Kidney capillary endothelial cell (primary cell): ENCODE data around the gene FAR2.
"Not testable (repeated sequence)": the region's sequence is repeated elsewhere in the genome, so short reads cannot be mapped to it uniquely, and the experiment has no call there.

Source experiments
- DNase-seq: peaks from one replicate; pipeline ENCODE4 v3.0.0-alpha.2; 2018; ENCODE audit warnings: low spot score

Gene FAR2

DNA sequence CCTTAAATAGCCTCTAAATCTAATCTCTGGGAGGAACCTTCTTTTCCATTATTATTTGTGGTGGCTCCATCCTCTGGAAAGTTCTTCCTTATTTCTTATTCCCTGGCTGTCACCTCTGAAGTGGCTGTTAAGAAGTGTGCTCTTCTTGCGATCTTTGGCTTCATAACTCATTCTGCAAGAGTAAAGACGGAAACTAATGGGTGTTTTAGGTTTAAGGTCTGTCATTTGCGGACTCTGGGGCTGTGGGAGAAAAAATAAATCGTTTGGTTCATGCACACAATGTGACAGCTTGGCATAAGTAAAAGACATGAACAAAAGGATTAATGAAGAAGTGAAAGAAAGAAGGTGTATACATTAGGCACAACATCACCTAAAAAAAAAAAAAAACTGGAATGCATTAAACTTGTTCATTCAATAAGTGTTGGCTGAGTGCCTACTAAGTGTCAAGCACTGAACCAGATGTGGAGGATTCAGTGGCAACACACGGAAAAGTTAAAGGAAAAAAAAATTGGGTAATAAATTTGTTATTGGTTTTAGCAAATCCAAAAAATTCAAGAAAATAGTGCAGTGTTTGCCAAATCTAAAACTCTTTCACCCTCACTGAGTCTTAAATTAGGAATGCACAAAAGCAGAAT lies 132.4 kb downstream of the FAR2 start:
- no peak for DNase-seq

DNA sequence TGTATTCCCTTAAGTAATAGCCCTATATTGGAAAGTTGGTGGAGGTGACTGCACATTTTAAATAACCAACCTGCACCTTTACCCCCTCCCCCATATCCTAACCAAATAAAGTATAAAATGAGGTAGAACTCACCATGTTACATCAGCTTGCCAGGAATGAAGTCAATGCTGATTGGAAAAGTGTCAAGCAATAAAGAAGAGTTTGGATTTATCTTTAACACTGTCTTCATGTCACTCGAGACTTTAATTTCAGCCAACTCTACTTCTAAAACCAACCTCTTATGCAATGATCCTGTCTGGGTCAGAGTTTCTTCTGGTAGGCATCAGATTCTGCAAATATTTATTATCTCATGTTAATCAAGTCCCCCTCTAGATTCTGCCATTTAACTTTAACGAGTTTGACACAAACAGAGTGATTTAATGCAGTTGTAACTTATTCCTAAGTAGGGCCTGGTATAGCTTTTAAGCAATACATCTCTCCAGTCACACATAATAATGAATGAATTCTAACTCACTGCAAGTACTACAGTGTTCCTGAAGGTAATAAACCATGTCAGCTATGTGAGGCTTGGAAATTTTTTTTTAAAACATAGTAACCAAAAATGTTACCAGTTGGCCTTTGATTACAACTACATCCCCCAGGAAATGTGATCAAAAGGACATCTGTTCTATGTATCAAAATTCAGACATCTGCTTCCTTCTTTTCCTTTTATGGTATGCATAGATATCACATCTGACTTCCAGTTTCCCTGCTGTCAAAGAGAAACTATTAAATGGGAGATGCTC lies 133.1 kb downstream of the FAR2 start:
- DNase-seq: peak; percentile 7

DNA sequence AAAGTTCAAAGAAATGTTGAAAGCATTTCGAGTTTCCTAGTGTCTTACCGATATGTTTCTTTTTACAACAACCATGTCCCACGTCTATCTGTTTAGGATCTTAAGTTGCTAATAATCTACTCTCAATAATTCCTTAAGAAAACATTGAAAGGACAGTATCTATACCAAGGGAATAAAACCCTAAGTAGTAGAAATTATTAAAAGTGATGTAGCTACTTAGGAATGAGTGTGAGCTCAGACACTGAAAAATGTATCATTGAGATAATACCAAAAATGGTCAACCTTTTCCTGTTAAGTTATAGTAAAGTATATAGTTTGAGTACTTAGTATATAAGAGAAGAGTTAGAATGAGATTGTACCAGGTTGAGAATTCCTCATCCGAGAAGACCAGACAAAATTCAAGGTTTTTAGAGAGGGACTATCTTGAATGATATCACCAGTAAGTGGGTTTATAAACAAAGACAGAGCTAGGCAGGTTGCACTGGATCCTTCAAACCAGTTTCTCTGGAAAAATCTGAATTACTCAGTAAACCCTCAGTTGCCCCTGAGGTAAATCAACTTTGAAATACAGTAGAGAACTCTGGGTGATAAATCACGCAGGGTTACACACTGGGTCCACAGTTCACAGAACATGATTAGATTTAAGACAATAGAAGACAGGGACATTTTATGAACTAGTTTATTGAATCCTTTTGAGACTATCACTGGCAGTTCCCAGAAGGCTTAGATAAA lies 135.1 kb downstream of the FAR2 start:
- DNase-seq: no peak

DNA sequence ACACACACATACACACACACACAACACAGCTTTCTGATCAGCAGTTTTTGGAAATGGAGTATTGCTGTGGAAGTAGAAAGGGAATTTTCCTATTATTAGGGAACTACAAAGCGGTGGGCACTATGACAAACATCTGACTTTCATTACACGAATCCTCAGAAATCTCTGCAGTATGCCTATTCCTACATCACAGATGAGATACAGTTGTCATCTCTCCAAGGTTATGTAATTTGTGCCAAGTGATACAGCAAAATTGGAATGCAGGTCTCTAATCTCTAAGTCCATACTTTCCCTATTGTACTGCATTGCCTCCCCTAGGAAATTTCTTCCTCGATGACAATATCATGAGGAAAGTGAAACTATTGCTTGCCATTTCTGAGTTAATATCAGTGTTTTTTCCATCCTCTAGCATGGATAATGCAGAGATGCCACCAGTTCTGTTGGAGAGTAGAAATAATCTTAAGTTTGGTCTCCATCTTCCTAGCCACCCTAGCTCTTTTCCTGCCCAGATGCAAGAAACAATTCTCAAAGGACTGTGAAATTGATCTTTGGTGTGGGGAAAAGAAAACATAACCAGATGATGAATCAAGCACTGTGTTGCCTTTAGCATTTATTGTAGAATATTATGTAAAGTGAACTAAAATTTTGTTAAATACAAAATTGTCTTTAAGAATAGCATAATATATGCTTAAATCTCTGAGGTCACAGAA lies 137.2 kb downstream of the FAR2 start:
- DNase-seq: no peak

DNA sequence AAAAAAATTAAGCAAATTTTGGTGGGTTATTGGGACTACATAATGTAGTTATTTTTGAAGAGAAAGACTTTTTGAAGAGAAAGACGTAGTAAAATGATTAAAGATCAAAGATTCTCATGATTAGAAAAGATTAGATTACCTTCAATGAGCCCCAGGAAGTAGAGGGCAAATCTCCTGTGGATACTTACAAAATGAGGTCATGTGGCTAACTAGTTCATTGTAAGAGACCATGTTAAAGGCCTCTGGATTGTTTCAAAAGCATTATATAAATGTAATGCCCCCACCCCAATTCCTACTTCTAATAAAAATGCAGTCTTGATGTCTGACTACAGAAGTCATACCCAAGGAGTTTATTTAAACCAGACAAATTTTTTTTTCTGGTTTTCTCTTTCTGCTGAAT lies 138.5 kb downstream of the FAR2 start:
- DNase-seq: no peak

DNA sequence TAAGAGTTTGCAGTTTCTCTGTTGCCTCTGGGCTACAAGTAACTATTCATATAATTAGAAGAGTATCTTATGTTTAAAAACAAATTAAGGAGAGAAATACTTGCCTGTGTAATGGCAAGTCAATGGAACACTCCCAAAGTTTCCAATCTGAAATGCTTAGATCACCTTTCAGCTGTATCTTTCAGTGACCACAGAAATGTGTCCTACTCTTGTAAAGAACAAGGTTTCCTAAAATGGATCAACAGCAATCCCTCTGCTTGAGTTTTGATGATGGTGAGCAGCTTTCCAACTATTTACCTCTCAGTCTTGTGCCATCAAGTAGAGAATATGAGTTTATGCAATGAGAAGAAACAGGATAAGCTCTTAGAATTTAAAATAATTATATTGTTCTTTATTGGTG lies 139.0 kb downstream of the FAR2 start:
- DNase-seq: no peak

DNA sequence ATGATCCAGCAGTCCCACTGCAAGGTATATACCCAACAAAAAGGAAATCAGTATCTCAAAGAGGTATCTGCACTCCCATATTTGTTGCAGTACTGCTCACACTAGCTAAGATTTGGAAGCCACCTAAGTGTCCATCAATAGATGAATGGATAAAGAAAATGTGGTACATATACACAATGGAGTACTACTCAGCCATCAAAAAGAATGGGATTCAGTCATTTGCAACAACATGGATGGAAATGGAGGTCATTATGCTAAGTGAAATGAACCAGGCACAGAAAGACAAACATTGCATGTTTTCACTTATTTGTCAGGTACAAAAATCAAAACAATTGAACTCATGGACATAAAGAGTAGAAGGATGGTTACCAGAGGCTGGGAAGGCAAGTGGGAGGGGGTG lies 141.4 kb downstream of the FAR2 start:
- DNase-seq: not testable (repeated sequence)

DNA sequence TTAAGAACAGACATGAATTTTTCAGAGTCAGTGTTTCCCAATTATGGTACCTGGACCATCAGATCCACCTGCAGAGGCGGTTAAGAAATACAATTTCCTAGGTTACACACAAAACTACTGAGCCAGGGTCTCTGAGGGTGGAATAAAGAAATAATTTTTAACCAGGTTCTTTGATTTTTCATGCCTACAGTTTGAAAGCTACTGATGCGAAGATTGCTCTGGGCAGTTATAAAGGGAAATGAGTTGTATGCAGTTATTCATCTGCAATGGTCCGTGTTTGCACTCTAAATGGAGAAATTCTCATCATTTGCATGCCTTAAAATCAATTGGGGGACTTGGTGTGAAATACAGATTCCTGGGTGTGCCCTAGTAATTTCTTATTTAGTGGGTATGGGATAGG lies 142.1 kb downstream of the FAR2 start:
- DNase-seq: no peak

DNA sequence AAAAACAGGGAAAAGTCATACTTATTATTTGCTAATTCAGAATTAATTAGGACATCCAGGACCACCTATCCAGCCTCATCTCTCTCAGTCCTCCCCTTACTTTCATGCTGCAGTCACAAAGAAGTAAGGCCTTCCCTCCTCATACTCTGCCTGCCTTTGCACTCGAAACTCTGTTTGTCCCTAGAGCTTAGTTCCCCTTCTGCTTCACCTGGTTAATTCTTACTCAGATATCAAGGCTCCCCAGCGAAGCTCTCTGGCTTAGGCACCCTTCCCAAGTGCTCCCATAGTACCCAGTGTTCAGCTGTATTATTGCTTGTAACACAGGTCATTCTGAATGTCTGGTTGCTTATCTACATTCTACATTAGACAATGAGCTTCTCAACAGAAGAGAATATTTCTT lies 150.6 kb downstream of the FAR2 start:
- DNase-seq: no peak

DNA sequence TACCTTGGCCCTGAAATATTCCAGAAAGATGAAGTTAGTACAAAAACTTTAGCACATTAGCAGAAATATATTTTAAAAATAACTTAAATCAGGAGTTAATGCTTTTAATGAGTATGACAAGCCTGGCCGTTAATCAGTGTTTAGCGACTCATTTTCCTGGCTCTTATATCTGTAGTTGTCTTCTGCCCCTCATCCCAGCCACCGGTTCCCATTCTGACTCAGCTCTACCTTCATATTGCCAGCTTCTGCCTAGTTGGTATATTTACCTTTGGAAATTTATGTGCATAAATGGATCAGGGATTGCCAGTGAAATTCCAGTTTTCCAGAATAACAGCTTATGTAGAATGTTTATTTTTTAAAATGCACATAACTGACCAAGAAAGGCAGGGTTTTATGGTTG lies 152.0 kb downstream of the FAR2 start:
- no peak for DNase-seq

DNA sequence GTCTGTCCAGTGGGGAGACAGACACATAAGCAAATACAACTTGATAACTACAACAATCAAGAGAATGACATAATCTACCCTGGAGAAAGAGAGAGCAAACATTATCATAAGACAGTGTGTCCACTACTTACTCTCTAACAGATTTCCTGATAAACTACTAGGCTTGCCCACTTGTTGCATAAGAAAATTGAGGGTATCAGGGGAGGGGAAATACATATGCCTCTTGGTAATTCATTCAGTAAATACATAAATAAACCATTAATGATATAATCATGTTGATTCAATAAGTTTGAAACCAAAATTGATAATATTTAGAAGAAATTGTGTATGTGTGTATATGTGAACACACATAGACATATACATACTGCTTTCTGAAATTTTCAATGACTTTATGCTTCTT lies 155.3 kb downstream of the FAR2 start:
- DNase-seq: no peak

DNA sequence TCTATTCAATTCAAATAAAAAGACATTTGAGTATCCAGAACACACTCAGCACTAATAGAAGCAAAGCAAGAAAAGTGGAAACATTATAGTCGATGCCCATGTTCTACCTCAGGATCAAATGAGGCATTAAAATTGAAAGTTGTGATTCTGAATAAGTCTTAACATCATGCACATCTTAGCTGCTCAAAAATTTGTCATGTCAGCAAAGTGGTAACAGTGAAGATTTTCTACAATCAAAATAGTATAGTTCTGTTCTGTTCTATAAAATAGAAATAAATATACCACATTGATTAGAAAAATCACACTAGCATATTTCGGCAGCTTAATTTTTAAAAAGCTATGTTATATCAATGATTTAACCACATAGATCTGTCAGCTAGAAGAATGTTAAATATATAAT lies 157.2 kb downstream of the FAR2 start:
- no peak for DNase-seq

DNA sequence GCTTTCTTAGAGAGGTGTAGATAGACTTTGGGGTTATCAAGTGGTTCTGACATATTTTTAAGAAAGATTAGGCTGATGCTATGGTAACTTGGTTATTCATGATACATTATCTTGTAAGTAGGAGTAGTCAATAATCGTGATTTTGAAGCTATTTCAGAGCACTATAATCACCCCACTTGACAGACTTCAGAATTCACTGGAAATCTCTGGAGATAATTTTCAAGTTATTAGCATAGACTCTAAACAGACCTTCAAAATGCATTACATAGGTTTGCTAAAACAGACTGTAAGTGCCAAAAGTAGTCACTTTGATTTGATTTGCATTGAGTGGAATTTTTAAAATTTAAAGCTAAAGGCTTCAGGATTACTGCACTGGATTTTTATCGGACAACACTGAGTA lies 157.6 kb downstream of the FAR2 start:
- no peak for DNase-seq

DNA sequence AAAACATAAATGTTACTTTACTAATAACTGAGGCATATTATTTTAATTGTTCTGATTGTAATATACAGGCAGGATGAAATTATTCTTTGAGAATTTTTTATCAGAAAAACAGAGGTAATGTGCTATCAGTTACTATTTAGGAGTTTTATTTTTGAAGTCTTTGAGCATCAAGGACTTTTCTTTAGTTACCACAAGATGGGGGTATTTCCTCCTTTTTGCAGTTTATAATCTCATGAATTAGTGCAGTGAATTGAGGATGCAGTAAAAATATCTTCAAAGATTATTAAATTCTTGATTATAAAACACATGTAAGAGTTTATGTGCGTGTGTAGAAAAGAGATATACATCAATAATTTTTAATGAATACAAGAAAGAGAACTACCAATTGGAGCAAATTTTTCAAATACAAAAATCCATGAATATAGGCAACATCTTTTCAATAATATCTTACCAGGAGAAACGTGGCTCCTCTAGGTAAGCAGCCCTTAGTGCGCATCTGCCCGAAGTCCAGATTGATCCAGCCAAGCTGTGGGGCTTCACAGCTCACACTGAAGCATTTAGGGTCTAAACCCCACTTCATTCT lies 160.3 kb downstream of the FAR2 start:
- no peak for DNase-seq

DNA sequence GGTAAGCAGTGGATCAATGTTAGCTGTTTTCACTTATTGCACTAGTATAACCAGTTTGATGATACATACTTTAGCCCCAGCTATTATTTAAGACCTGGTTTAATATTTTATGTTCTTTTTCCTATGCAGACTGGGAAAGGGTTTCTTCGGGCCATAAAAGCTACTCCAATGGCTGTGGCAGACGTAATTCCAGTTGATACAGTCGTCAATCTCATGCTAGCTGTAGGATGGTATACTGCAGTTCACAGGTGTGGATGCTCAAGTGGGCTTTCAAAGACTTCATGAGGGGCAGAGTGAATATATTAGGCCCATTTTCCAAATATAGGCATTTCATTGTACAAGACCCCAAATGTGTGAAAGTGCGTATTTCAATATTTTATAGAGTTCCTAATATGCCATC lies 161.8 kb downstream of the FAR2 start:
- DNase-seq: no peak

DNA sequence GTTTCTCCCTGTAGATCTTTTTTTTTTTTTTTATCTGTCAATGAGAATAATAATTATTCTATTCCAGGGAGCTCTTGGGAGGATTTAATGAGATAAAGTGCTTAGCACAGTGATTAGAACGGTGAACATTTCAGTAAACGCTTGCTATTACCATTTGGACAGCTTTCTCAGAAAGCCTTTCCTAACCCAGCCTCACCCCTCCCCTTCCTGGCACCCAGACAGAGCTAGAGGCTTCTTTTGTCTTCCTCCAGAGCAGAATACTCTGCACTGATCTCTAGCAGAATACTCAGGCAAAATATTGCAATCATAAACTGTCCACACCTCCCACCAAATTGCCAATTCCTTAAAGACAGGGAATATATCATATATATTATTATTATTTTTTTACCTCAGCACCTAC lies 165.3 kb downstream of the FAR2 start:
- no peak for DNase-seq

DNA sequence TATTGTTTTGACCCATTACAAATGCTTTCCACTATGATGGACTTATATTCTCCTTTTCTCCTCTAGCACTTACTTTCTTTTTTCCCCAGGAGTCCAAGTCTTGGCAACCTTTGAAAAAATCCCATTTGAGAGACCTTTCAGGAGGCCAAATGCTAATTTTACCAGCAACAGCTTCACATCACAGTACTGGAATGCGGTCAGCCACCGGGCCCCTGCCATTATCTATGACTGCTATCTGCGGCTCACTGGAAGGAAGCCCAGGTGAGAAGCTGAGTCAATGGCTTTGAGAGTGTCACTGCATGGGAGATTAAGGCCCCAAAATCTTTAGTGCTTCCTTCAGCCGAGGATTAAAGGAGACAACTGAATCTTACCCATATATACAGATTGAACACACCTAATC lies 167.7 kb downstream of the FAR2 start:
- no peak for DNase-seq

DNA sequence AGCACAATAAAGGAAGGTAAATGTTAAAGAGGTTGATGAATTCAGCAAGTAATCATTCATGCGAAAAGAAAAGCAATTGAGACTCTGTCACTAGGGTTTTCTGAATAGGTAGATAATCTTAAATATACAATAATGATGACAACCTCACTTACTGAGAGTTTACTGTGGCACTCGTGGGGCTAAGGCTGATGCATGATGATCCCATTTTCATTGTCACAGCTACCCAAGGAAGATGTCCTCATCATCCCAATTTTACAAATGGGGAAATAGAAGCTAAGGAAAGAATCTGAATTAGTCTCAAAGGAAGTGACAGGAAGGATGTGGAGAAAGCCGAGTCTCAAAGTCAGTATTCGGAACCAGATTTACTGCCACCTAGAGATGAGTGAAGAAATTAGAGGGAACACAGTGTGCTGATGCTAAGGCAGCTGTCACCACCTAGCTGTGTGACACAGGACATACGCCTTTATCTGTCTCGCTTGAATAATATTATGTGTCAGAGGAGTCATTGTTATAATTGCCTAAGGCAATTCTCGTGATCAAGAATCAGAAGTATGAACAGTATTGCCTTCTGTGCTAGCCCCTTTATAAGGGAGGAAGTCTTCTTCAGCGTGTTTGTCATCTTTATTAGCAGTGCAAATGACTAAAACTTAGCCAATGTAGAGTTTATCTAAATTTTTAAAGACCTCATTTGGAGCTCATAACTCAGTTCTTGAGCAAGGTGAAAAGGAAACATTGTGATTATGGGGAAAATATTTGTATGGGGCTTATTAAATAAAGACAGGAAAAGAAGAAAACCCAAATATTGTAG lies 168.7 kb downstream of the FAR2 start:
- peak; percentile 72 for DNase-seq

DNA sequence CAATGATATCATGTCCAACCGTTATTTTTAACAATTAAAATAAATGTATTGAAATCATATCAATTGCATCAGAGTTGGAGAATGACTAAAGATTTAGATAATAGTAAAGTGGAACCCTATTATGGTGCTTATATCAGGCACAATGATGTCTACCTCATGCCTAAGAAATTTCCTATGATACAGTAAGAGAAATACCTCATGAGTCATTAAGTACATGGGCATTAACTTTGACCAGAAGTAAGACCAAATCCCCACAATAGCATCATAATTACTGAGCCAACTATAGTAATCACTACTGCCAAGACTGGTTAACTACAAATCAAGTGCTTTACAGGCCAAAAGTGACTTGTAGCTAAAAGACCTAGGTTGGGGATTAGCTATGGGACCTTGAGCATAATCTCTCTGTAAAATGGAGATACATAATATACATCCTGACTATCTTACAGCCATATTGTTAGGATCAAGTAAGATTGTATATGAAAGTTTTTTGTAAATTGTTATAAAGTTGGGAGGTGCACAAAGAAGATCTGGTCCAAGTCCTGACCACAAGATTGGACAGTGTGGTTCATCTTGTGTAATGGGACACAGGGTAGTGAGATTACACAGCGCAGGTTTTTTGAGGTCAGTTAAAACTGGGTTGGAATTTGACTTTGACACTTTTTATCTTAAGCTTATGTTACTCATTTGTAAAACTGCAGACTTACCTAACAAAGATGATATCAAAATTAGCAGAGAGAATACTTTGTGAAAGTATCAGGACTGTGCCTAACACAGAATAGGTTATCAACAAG lies 171.4 kb downstream of the FAR2 start:
- peak; percentile 89 for DNase-seq

DNA sequence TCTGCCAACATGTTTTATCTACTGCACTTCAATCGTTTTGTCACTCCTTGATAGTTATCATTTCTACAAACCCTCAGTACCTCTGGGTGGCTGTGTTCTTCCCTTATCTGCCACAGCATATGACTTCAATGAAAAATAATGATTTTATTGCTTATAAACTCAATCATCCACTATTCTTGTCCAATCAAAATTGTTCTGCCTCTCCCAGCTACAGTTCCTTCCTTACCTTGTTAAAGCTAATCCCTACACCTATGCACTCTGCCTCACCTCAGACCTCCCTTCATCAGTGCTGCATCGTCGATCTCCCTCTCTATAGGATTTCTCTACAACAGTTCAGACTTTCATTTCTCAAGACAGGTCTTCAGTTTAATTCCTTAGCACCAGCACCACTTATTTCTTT lies 173.1 kb downstream of the FAR2 start:
- no peak for DNase-seq

DNA sequence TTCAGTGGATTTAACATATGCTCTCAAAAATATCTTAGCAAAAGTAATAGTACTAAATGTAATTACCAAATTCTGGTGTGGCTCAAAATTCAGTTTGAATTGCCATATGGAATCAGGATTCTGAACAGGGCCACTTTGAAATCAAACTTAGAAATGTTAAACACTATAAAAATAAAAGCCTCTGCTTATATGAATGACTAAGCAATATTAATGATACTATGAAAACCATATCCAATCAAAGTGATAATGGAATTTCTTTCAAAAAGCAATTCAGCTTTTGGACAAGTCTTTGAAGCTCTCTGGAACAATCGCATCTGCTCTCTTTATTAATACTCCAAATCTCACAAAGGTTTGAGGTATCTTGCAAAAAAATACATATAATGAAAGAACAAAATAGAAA lies 180.3 kb downstream of the FAR2 start:
- DNase-seq: no peak
